SK-N-SH (cell line): ENCODE results near the gene ZDHHC19. TPM values are rescaled to one million over a fixed set of nuclear protein-coding genes. Genes with fewer than 3 reads are reported as not detected.

Experiments
- CTCF ChIA-PET: fragments of 300-600, 350-600 bp; formaldehyde crosslinking; extraction: SDS; loops from one replicate; lab custom pipeline; 2021; lab: Yijun Ruan, JAX
- POLR2A ChIA-PET: fragments of 350-600 bp; sonication (Branson Sonifier 250); formaldehyde crosslinking; extraction: SDS; loops from one replicate; lab custom pipeline; 2020; ENCODE audit warnings: antibody characterized with exemption, inconsistent platforms; lab: Yijun Ruan, JAX
- DNase-seq: peaks from one replicate; pipeline ENCODE4 v3.0.0; 2012
- H2AFZ ChIP-seq: fragments of 200-600 bp; sonication (generic); 2 replicates; pipeline ENCODE4 v1.8.1; 2016; ENCODE audit warnings: antibody characterized with exemption, mild to moderate bottlenecking, low read depth
- H3F3A ChIP-seq: fragments of 200-600 bp; sonication (generic); replicated peaks from 2 replicates; pipeline ENCODE3; 2016; ENCODE audit warnings: antibody characterized with exemption, mild to moderate bottlenecking; ENCODE audit not compliant: insufficient read depth
- H3K27ac ChIP-seq, 2 experiments: fragments of 200-500 bp in 1 of 2; fragments of 200-600 bp in 1 of 2; sonication (Bioruptor generic) in 1 of 2; sonication (generic), shearing (Covaris generic) in 1 of 2; 2 replicates each; pipeline versions ENCODE4 v1.5.1 to v1.6.1; 2014 to 2016; ENCODE audit warnings: low read depth in 2 of 2, inconsistent platforms in 1 of 2, low read length in 1 of 2, mild to moderate bottlenecking in 1 of 2, mixed read lengths in 1 of 2
- H3K27me3 ChIP-seq: fragments of 200-600 bp; sonication (generic), shearing (Covaris generic); 2 replicates; pipeline ENCODE4 v1.6.1; 2016; ENCODE audit warnings: mixed run types; ENCODE audit not compliant: insufficient read depth
- H3K36me3 ChIP-seq, 2 experiments: fragments of 200-500 bp in 1 of 2; fragments of 200-600 bp in 1 of 2; sonication (Bioruptor generic) in 1 of 2; sonication (generic) in 1 of 2; replicated peaks in 1 of 2; 2 replicates each; pipeline versions ENCODE3 to v1.5.1; 2014 to 2016; ENCODE audit warnings: low read length in 1 of 2, mild to moderate bottlenecking in 1 of 2; ENCODE audit not compliant: insufficient read depth in 2 of 2, control insufficient read depth in 1 of 2
- H3K4me1 ChIP-seq, 2 experiments: fragments of 200-500 bp in 1 of 2; fragments of 200-600 bp in 1 of 2; sonication (Bioruptor generic) in 1 of 2; sonication (generic), shearing (Covaris generic) in 1 of 2; 2 replicates each; pipeline versions ENCODE4 v1.5.1 to v1.6.1; 2014 to 2016; ENCODE audit warnings: low read depth in 1 of 2, low read length in 1 of 2, mixed run types in 1 of 2; ENCODE audit not compliant: insufficient read depth in 2 of 2, control insufficient read depth in 1 of 2
- H3K4me2 ChIP-seq: fragments of 200-600 bp; sonication (generic), shearing (Covaris generic); 2 replicates; pipeline ENCODE4 v1.6.1; 2017; ENCODE audit warnings: mixed run types
- H3K4me3 ChIP-seq, 2 experiments: fragments of 200-500 bp in 1 of 2; fragments of 200-600 bp in 1 of 2; sonication (Bioruptor generic) in 1 of 2; sonication (generic), shearing (Covaris generic) in 1 of 2; 2 replicates each; pipeline versions ENCODE4 v1.5.1 to v1.8.1; 2014 to 2016; ENCODE audit warnings: low read depth in 2 of 2, inconsistent platforms in 1 of 2, low read length in 1 of 2, mild to moderate bottlenecking in 1 of 2, mixed read lengths in 1 of 2, moderate library complexity in 1 of 2
- H3K79me2 ChIP-seq: fragments of 200-600 bp; sonication (generic); 2 replicates; pipeline ENCODE4 v1.8.1; 2017; ENCODE audit warnings: mild to moderate bottlenecking; ENCODE audit not compliant: insufficient read depth
- H3K9ac ChIP-seq: fragments of 200-600 bp; sonication (generic); 2 replicates; pipeline ENCODE4 v1.6.1; 2017; ENCODE audit warnings: mixed run types
- H3K9me2 ChIP-seq: fragments of 200-600 bp; sonication (generic); 2 replicates; pipeline ENCODE4 v1.6.1; 2017; ENCODE audit warnings: mixed run types
- H3K9me3 ChIP-seq: fragments of 200-600 bp; sonication (generic); 2 replicates; pipeline ENCODE4 v1.6.1; 2017; ENCODE audit warnings: mixed run types, mild to moderate bottlenecking, moderate library complexity
- H4K20me1 ChIP-seq: fragments of 200-600 bp; sonication (generic); 2 replicates; pipeline ENCODE4 v1.6.1; 2017; ENCODE audit warnings: mild to moderate bottlenecking, mixed run types; ENCODE audit not compliant: insufficient read depth
- CTCF ChIP-seq: fragments of 200-600 bp; sonication (generic); IDR thresholded peaks from 2 replicates; pipeline ENCODE4 v1.6.1; 2017; ENCODE audit warnings: antibody characterized with exemption, mild to moderate bottlenecking, moderate library complexity
- EP300 ChIP-seq, 2 experiments: IDR thresholded peaks; 2 replicates each; pipeline versions ENCODE4 v1.4.0 to v1.6.1; 2012; ENCODE audit warnings: borderline replicate concordance in 1 of 2, low read depth in 1 of 2, low read length in 1 of 2
- FOXJ3 ChIP-seq: sonication (generic); formaldehyde crosslinking; IDR thresholded peaks from 2 replicates; pipeline ENCODE4 v1.5.1; 2020; ENCODE audit warnings: mild to moderate bottlenecking, missing genetic modification reagents
- MAX ChIP-seq: IDR thresholded peaks from 2 replicates; pipeline ENCODE4 v1.4.0; 2012; ENCODE audit warnings: low read depth
- MXI1 ChIP-seq: IDR thresholded peaks from 2 replicates; pipeline ENCODE4 v1.6.1; 2012; ENCODE audit warnings: mild to moderate bottlenecking, low read depth, low read length, improper control_type of control experiment
- NRF1 ChIP-seq: IDR thresholded peaks from 2 replicates; pipeline ENCODE4 v1.6.1; 2012; ENCODE audit warnings: low read depth, mild to moderate bottlenecking, low read length
- PBX3 ChIP-seq: IDR thresholded peaks from 2 replicates; pipeline ENCODE4; 2012
- POLR2AphosphoS5 ChIP-seq: IDR thresholded peaks from 2 replicates; pipeline ENCODE4 v1.6.1; 2012; ENCODE audit warnings: low read depth, low read length
- RFX5 ChIP-seq: IDR thresholded peaks from 2 replicates; pipeline ENCODE4 v1.6.1; 2012; ENCODE audit warnings: mild to moderate bottlenecking, improper control_type of control experiment, low read length
- RXRA ChIP-seq: IDR thresholded peaks from 2 replicates; pipeline ENCODE4 v1.4.0; 2012; ENCODE audit warnings: low read depth, mild to moderate bottlenecking, borderline replicate concordance
- TAF1 ChIP-seq: IDR thresholded peaks from 2 replicates; pipeline ENCODE4 v1.6.1; 2012; ENCODE audit warnings: low read depth, mild to moderate bottlenecking, low read length, moderate library complexity, borderline replicate concordance
- TEAD4 ChIP-seq: IDR thresholded peaks from 2 replicates; pipeline ENCODE4 v1.4.0; 2012; ENCODE audit warnings: mild to moderate bottlenecking, borderline replicate concordance; ENCODE audit not compliant: insufficient read depth
- WGBS: methylation state at CpG from one replicate; pipeline ENCODE4 v1.1.6; 2017; ENCODE audit warnings: low lambda C conversion rate; 5-methylcytosine and 5-hydroxymethylcytosine counted together
- polyA plus RNA-seq, 3 experiments: library from polyadenylated mRNA; depleted of rRNA; stranded (reverse); fragments of >200 nt; gene quantifications; 2 replicates each; pipeline ENCODE4 v1.2.3, GENCODE V29; 2012

Gene ZDHHC19
- polyA plus RNA-seq, 1 of the 3 experiments (the other 2 are of a cell fraction) = not detected

GRCh38 chr3:196236223-196236622, 25.0 kb upstream of the ZDHHC19 start:
- Histone ChIP-seq H4K20me1 (no peaks in the 10 kb centered on the region), H3K36me3 (peaks cover 25 to 36% of the 10 kb centered on the region in 2 experiments), H3K9me3 (no peaks in the 10 kb centered on the region), H3F3A (peaks cover 7% of the 10 kb centered on the region), H3K4me2 (no peak overlapping the region), H3K9ac (no peak overlapping the region), H3K27me3 (no peaks in the 10 kb centered on the region), H3K9me2 (no peaks in the 10 kb centered on the region), H3K79me2 (no peaks in the 10 kb centered on the region), H3K4me3 (no peak overlapping the region), H3K4me1 (no peaks in the 10 kb centered on the region), H2AFZ (no peak overlapping the region), H3K27ac (no peak overlapping the region)
- TF ChIP-seq CTCF = no peak
- no peak for TF ChIP-seq POLR2AphosphoS5
- no peak for TF ChIP-seq FOXJ3 (CRISPR knock-in tag)
- TF ChIP-seq RXRA = no peak
- no peak for TF ChIP-seq PBX3
- no peak for TF ChIP-seq NRF1
- TF ChIP-seq MXI1 = no peak
- TF ChIP-seq EP300 (IDR thresholded peaks at IDR 0.05; ENCODE audit: borderline replicate concordance in 1 of 2, low read depth in 1 of 2, low read length in 1 of 2) = no peak
- ChIA-PET POLR2A (no interaction called here), CTCF (interaction anchor here (1.8 kb wide), 1 partner anchor 17 kb away, joined by 7 read pairs; no protein-coding TSS in a partner anchor)
- DNase-seq = no peak
- WGBS = 99% methylated on average over 8 of the region's 8 CpGs

- H3K36me3 ChIP-seq = peaks cover 23 to 36% of the 10 kb centered on the region in 2 experiments
- CTCF ChIA-PET = interaction anchor here (1.6 to 1.8 kb wide), 2 partner anchors 18 to 20 kb away, joined by 6 to 7 read pairs; no protein-coding TSS in a partner anchor
- no peaks in the 10 kb centered on the region for H3K79me2 ChIP-seq
- H3K27me3 ChIP-seq = no peaks in the 10 kb centered on the region
- no peak overlapping the region for H3K4me2 ChIP-seq
- 86% methylated on average over 12 of the region's 12 CpGs for WGBS
- no peak overlapping the region for H3K4me3 ChIP-seq
- no peaks in the 10 kb centered on the region for H3K9me3 ChIP-seq
- H4K20me1 ChIP-seq = no peaks in the 10 kb centered on the region
- no peak overlapping the region for H3K9ac ChIP-seq
- no peak for DNase-seq
- H2AFZ ChIP-seq = no peak overlapping the region
- no peak overlapping the region for H3K27ac ChIP-seq
- no peaks in the 10 kb centered on the region for H3K9me2 ChIP-seq
- TF ChIP-seq TEAD4 = no peak
- no peak for TF ChIP-seq RFX5
- no peak for TF ChIP-seq TAF1
- TF ChIP-seq MAX = no peak
- no peak for TF ChIP-seq POLR2AphosphoS5
- POLR2A ChIA-PET = no interaction called here
- peaks cover 7% of the 10 kb centered on the region for H3F3A ChIP-seq
- H3K4me1 ChIP-seq = no peaks in the 10 kb centered on the region
These were observed 24.4 kb upstream of the ZDHHC19 start for GRCh38 chr3:196235452-196236122.
